ENCODE data around the gene MACROH2A2.
"Not testable (repeated sequence)": the region's sequence is repeated elsewhere in the genome, so short reads cannot be mapped to it uniquely, and the experiment has no call there.

Gene MACROH2A2

GRCh38 chr10:70066190-70066589, 13.5 kb downstream of the MACROH2A2 start:
- DNase-seq (ENCODE audit: low read depth in 1 of 2, low spot score in 1 of 2): no peak

GRCh38 chr10:70067586-70067985, 14.9 kb downstream of the MACROH2A2 start:
- no peak for DNase-seq (ENCODE audit: low read depth in 1 of 2, low spot score in 1 of 2)

- no peak for DNase-seq (ENCODE audit: low read depth in 1 of 2, low spot score in 1 of 2)
These were observed 16.3 kb downstream of the MACROH2A2 start for GRCh38 chr10:70068925-70069324.

GRCh38 chr10:70069346-70069745, 16.7 kb downstream of the MACROH2A2 start:
- no peak for DNase-seq (ENCODE audit: low read depth in 1 of 2, low spot score in 1 of 2)

GRCh38 chr10:70070834-70071233, 18.2 kb downstream of the MACROH2A2 start:
- no peak for DNase-seq (ENCODE audit: low read depth in 1 of 2, low spot score in 1 of 2)

GRCh38 chr10:70074165-70074564, 21.5 kb downstream of the MACROH2A2 start:
- no peak for DNase-seq (ENCODE audit: low read depth in 1 of 2, low spot score in 1 of 2)

GRCh38 chr10:70074971-70075370, 22.3 kb downstream of the MACROH2A2 start:
- no peak for DNase-seq (ENCODE audit: low read depth in 1 of 2, low spot score in 1 of 2)

- DNase-seq (ENCODE audit: low read depth in 1 of 2, low spot score in 1 of 2): no peak
These were observed 25.7 kb downstream of the MACROH2A2 start for GRCh38 chr10:70078329-70078728.

- DNase-seq (ENCODE audit: low read depth in 1 of 2, low spot score in 1 of 2): no peak
These were observed 26.3 kb downstream of the MACROH2A2 start for GRCh38 chr10:70078937-70079336.

- DNase-seq (ENCODE audit: low read depth in 1 of 2, low spot score in 1 of 2): not testable (repeated sequence)
These were observed 28.1 kb downstream of the MACROH2A2 start for GRCh38 chr10:70080789-70081188.

- no peak for DNase-seq (ENCODE audit: low read depth in 1 of 2, low spot score in 1 of 2)
These were observed 31.5 kb downstream of the MACROH2A2 start for GRCh38 chr10:70084189-70084588.

- no peak for DNase-seq (ENCODE audit: low read depth in 1 of 2, low spot score in 1 of 2)
These were observed 33.4 kb downstream of the MACROH2A2 start for GRCh38 chr10:70085975-70086613.

GRCh38 chr10:70087616-70088307, 35.1 kb downstream of the MACROH2A2 start:
- no peak for DNase-seq (ENCODE audit: low read depth in 1 of 2, low spot score in 1 of 2)

GRCh38 chr10:70088308-70088698, 35.7 kb downstream of the MACROH2A2 start:
- DNase-seq (ENCODE audit: low read depth in 1 of 2, low spot score in 1 of 2): no peak

- no peak for DNase-seq (ENCODE audit: low read depth in 1 of 2, low spot score in 1 of 2)
These were observed 37.4 kb downstream of the MACROH2A2 start for GRCh38 chr10:70090013-70090412.

GRCh38 chr10:70090951-70091350, 38.3 kb downstream of the MACROH2A2 start:
- DNase-seq (ENCODE audit: low read depth in 1 of 2, low spot score in 1 of 2): no peak

- DNase-seq (ENCODE audit: low read depth in 1 of 2, low spot score in 1 of 2): no peak
These were observed 39.7 kb downstream of the MACROH2A2 start for GRCh38 chr10:70092389-70092718.

GRCh38 chr10:70093335-70093944, 40.8 kb downstream of the MACROH2A2 start:
- DNase-seq (ENCODE audit: low read depth in 1 of 2, low spot score in 1 of 2): no peak

GRCh38 chr10:70094250-70094649, 41.6 kb downstream of the MACROH2A2 start:
- no peak for DNase-seq (ENCODE audit: low read depth in 1 of 2, low spot score in 1 of 2)

- DNase-seq (ENCODE audit: low read depth in 1 of 2, low spot score in 1 of 2): no peak
These were observed 43.5 kb downstream of the MACROH2A2 start for GRCh38 chr10:70096016-70096704.

- no peak for DNase-seq (ENCODE audit: low read depth in 1 of 2, low spot score in 1 of 2)
These were observed 44.2 kb downstream of the MACROH2A2 start for GRCh38 chr10:70096705-70097420.
